Measurements from ENCODE around the gene SLC6A16.

DNA sequence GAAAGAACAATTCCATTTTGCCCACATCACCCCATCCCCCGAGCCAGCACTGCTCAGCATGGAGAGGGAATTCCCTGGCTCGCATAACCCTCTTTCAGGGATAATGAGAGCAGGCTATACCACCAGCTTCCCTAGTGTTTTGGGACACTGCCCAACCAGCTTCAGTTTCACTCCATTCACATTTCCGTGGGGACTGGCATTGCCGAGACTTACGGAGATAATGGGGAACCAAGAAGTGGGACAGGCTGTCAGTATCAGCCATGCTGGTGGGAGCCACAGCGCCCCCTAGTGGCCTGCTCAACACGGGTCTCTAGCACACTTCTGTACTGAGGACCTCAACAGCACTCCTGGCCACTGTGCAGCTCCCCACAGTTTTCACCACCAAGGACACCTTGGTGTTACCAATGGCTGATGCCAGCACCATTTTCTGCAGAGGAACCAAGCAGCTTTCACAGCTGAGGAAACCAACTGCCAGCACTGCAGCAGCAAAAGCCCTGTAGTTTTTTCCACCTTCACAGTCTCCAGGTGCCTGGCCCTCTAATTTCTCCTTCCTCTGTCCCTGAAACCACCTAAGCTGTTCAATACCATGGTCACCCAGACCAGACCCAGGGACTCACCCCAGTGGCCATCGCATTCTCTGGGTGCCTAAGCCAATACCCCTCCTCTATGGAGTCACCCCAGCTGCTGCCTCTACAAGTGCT is 23.7 kb downstream of the SLC6A16 start:
- TF ChIP-seq, protein P1, sequence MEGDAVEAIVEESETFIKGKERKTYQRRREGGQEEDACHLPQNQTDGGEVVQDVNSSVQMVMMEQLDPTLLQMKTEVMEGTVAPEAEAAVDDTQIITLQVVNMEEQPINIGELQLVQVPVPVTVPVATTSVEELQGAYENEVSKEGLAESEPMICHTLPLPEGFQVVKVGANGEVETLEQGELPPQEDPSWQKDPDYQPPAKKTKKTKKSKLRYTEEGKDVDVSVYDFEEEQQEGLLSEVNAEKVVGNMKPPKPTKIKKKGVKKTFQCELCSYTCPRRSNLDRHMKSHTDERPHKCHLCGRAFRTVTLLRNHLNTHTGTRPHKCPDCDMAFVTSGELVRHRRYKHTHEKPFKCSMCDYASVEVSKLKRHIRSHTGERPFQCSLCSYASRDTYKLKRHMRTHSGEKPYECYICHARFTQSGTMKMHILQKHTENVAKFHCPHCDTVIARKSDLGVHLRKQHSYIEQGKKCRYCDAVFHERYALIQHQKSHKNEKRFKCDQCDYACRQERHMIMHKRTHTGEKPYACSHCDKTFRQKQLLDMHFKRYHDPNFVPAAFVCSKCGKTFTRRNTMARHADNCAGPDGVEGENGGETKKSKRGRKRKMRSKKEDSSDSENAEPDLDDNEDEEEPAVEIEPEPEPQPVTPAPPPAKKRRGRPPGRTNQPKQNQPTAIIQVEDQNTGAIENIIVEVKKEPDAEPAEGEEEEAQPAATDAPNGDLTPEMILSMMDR (conservative IDR thresholded peaks at IDR 0.05; ENCODE audit: low read depth in 2 of 2), result peak; percentile 91 to 98
- no peak for TF ChIP-seq STAT1 (IDR thresholded peaks at IDR 0.05; ENCODE audit: unreplicated experiment)
- TF ChIP-seq EZH2 (IDR thresholded peaks at IDR 0.05; ENCODE audit: low read depth, unreplicated experiment), result no peak
- TF ChIP-seq, protein P2, sequence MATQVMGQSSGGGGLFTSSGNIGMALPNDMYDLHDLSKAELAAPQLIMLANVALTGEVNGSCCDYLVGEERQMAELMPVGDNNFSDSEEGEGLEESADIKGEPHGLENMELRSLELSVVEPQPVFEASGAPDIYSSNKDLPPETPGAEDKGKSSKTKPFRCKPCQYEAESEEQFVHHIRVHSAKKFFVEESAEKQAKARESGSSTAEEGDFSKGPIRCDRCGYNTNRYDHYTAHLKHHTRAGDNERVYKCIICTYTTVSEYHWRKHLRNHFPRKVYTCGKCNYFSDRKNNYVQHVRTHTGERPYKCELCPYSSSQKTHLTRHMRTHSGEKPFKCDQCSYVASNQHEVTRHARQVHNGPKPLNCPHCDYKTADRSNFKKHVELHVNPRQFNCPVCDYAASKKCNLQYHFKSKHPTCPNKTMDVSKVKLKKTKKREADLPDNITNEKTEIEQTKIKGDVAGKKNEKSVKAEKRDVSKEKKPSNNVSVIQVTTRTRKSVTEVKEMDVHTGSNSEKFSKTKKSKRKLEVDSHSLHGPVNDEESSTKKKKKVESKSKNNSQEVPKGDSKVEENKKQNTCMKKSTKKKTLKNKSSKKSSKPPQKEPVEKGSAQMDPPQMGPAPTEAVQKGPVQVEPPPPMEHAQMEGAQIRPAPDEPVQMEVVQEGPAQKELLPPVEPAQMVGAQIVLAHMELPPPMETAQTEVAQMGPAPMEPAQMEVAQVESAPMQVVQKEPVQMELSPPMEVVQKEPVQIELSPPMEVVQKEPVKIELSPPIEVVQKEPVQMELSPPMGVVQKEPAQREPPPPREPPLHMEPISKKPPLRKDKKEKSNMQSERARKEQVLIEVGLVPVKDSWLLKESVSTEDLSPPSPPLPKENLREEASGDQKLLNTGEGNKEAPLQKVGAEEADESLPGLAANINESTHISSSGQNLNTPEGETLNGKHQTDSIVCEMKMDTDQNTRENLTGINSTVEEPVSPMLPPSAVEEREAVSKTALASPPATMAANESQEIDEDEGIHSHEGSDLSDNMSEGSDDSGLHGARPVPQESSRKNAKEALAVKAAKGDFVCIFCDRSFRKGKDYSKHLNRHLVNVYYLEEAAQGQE (IDR thresholded peaks at IDR 0.05; ENCODE audit: unreplicated experiment), result no peak
- TF ChIP-seq, protein P3, sequence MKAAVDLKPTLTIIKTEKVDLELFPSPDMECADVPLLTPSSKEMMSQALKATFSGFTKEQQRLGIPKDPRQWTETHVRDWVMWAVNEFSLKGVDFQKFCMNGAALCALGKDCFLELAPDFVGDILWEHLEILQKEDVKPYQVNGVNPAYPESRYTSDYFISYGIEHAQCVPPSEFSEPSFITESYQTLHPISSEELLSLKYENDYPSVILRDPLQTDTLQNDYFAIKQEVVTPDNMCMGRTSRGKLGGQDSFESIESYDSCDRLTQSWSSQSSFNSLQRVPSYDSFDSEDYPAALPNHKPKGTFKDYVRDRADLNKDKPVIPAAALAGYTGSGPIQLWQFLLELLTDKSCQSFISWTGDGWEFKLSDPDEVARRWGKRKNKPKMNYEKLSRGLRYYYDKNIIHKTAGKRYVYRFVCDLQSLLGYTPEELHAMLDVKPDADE (IDR thresholded peaks at IDR 0.05), result no peak
- TF ChIP-seq CREB1 (CRISPR knock-in tag; IDR thresholded peaks at IDR 0.05; ENCODE audit: low read depth), result no peak
- no peak for TF ChIP-seq ZNF331 (CRISPR knock-in tag; IDR thresholded peaks at IDR 0.05; ENCODE audit: low read depth)
- no peak for TF ChIP-seq POLR2AphosphoS5 (IDR thresholded peaks at IDR 0.05; ENCODE audit: low read depth)
- no peak for TF ChIP-seq EZH2phosphoT487 (IDR thresholded peaks at IDR 0.05; ENCODE audit: unreplicated experiment)
- TF ChIP-seq, protein P4, sequence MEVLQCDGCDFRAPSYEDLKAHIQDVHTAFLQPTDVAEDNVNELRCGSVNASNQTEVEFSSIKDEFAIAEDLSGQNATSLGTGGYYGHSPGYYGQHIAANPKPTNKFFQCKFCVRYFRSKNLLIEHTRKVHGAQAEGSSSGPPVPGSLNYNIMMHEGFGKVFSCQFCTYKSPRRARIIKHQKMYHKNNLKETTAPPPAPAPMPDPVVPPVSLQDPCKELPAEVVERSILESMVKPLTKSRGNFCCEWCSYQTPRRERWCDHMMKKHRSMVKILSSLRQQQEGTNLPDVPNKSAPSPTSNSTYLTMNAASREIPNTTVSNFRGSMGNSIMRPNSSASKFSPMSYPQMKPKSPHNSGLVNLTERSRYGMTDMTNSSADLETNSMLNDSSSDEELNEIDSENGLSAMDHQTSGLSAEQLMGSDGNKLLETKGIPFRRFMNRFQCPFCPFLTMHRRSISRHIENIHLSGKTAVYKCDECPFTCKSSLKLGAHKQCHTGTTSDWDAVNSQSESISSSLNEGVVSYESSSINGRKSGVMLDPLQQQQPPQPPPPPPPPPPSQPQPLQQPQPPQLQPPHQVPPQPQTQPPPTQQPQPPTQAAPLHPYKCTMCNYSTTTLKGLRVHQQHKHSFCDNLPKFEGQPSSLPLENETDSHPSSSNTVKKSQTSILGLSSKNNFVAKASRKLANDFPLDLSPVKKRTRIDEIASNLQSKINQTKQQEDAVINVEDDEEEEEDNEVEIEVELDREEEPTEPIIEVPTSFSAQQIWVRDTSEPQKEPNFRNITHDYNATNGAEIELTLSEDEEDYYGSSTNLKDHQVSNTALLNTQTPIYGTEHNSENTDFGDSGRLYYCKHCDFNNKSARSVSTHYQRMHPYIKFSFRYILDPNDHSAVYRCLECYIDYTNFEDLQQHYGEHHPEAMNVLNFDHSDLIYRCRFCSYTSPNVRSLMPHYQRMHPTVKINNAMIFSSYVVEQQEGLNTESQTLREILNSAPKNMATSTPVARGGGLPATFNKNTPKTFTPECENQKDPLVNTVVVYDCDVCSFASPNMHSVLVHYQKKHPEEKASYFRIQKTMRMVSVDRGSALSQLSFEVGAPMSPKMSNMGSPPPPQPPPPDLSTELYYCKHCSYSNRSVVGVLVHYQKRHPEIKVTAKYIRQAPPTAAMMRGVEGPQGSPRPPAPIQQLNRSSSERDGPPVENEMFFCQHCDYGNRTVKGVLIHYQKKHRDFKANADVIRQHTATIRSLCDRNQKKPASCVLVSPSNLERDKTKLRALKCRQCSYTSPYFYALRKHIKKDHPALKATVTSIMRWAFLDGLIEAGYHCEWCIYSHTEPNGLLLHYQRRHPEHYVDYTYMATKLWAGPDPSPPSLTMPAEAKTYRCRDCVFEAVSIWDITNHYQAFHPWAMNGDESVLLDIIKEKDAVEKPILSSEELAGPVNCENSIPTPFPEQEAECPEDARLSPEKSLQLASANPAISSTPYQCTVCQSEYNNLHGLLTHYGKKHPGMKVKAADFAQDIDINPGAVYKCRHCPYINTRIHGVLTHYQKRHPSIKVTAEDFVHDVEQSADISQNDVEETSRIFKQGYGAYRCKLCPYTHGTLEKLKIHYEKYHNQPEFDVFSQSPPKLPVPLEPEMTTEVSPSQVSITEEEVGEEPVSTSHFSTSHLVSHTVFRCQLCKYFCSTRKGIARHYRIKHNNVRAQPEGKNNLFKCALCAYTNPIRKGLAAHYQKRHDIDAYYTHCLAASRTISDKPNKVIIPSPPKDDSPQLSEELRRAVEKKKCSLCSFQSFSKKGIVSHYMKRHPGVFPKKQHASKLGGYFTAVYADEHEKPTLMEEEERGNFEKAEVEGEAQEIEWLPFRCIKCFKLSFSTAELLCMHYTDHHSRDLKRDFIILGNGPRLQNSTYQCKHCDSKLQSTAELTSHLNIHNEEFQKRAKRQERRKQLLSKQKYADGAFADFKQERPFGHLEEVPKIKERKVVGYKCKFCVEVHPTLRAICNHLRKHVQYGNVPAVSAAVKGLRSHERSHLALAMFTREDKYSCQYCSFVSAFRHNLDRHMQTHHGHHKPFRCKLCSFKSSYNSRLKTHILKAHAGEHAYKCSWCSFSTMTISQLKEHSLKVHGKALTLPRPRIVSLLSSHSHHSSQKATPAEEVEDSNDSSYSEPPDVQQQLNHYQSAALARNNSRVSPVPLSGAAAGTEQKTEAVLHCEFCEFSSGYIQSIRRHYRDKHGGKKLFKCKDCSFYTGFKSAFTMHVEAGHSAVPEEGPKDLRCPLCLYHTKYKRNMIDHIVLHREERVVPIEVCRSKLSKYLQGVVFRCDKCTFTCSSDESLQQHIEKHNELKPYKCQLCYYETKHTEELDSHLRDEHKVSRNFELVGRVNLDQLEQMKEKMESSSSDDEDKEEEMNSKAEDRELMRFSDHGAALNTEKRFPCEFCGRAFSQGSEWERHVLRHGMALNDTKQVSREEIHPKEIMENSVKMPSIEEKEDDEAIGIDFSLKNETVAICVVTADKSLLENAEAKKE (CRISPR knock-in tag; IDR thresholded peaks at IDR 0.05), result no peak
- TF ChIP-seq JUNB (IDR thresholded peaks at IDR 0.05; ENCODE audit: unreplicated experiment), result no peak
